Esophagus squamous epithelium (tissue), 5 donors: ENCODE measurements around the gene GGCT. TPM values are rescaled to one million over a fixed set of nuclear protein-coding genes. Genes with fewer than 3 reads are reported as not detected.

Experiments used
- DNase-seq: peaks from one replicate; lab custom pipeline; 2025; lab: John Stamatoyannopoulos, UW
- H3K27ac ChIP-seq, 4 donors: fragments of 200-600 bp; sonication (generic); one replicate each; pipeline ENCODE4 v1.5.1; 2016 to 2019; ENCODE audit warnings: mild to moderate bottlenecking in 1 of 4
- H3K27me3 ChIP-seq, 4 donors: fragments of 200-600 bp; sonication (generic); 1 replicate in 3 of 4; 2 replicates in 1 of 4; pipeline versions ENCODE4 v1.5.1 to v1.6.0; 2017 to 2021; ENCODE audit warnings: antibody characterized with exemption in 1 of 4
- H3K36me3 ChIP-seq, 3 donors: fragments of 200-600 bp; sonication (generic); one replicate each; pipeline ENCODE4 v1.5.1; 2016 to 2019
- H3K4me1 ChIP-seq, 3 donors: fragments of 200-600 bp; sonication (generic); one replicate each; pipeline ENCODE4 v1.5.1; 2017 to 2019
- H3K4me3 ChIP-seq, 4 donors: fragments of 200-600 bp; sonication (generic); 1 replicate in 3 of 4; 2 replicates in 1 of 4; pipeline ENCODE4 v1.5.1; 2016 to 2019; ENCODE audit warnings: mild to moderate bottlenecking in 2 of 4, moderate library complexity in 1 of 4
- H3K9me3 ChIP-seq, 3 donors: fragments of 200-600 bp; sonication (generic); one replicate each; pipeline ENCODE4 v1.5.1; 2016 to 2019
- CTCF ChIP-seq, 6 experiments: fragments of 450-650 bp in 4 of 6; fragments of 200-600 bp in 2 of 6; sonication (generic) in 2 of 6; IDR thresholded peaks; one replicate each; pipeline ENCODE4 v1.5.1; 2016 to 2019; ENCODE audit warnings: antibody characterized with exemption in 6 of 6, mild to moderate bottlenecking in 4 of 6, moderate library complexity in 4 of 6
- POLR2A ChIP-seq, 4 donors: fragments of 450-650 bp; IDR thresholded peaks; one replicate each; pipeline ENCODE4 v1.6.1; 2017; ENCODE audit warnings: antibody characterized with exemption in 4 of 4, mild to moderate bottlenecking in 4 of 4, moderate library complexity in 3 of 4
- WGBS, 2 donors: methylation state at CpG; one replicate each; pipeline ENCODE4 v1.1.5; 2018; 5-methylcytosine and 5-hydroxymethylcytosine counted together
- intact Hi-C: fragments of 100-400 bp; cut with DNase I; formaldehyde crosslinking; loops from one replicate; pipeline ENCODE4 v1.15.0; 2022
- total RNA-seq, 4 donors: library from RNA; depleted of rRNA; stranded (reverse); fragments of >200 nt; gene quantifications; one replicate each; pipeline ENCODE4 v1.1.0, GENCODE V29; 2016
- donor health status: DM: yes; HTN: yes; CAD: no.

The GGCT gene
- total RNA-seq, 4 donors from 2014 or later: 42.3 to 74.9 (median 63.9) TPM

GRCh38 chr7:30472081-30472783 is 32.4 kb downstream of the GGCT start:
- Histone ChIP-seq H3K4me1 (peaks cover 34 to 97% (median 69%) of the 10 kb centered on the region in 3 donors), H3K27me3 (no peaks in the 10 kb centered on the region), H3K4me3 (no peak overlapping the region), H3K9me3 (no peaks in the 10 kb centered on the region), H3K27ac (peak overlapping the region; percentile 16 to 85 (median 81)), H3K36me3 (peaks cover 0 to 11% (median 0%) of the 10 kb centered on the region in 3 donors)
- DNase-seq: no peak
- TF ChIP-seq POLR2A (IDR thresholded peaks at IDR 0.05): no peak
- TF ChIP-seq CTCF (IDR thresholded peaks at IDR 0.05): no peak
- intact Hi-C loops: no loop called here
- 51 to 74% methylated on average over 4 of the region's 4 CpGs for WGBS, 2 donors

- WGBS, 2 donors: 42% methylated on average over 2 of the region's 2 CpGs; no CpG with 5 or more reads in 1 of the 2 donors
- TF ChIP-seq CTCF (IDR thresholded peaks at IDR 0.05) (no peak), POLR2A (IDR thresholded peaks at IDR 0.05) (no peak)
- peaks cover 26 to 97% (median 63%) of the 10 kb centered on the region in 3 donors for H3K4me1 ChIP-seq
- H3K4me3 ChIP-seq: no peak overlapping the region
- DNase-seq: no peak
- intact Hi-C loops: no loop called here
- no peaks in the 10 kb centered on the region for H3K9me3 ChIP-seq
- peaks cover 0 to 11% (median 0%) of the 10 kb centered on the region in 3 donors for H3K36me3 ChIP-seq
- no peaks in the 10 kb centered on the region for H3K27me3 ChIP-seq
- H3K27ac ChIP-seq: peak overlapping the region; percentile 53 to 85 (median 81)
Observed at GRCh38 chr7:30471205-30471604, 33.4 kb downstream of the GGCT start.

GRCh38 chr7:30470771-30471170 is 33.9 kb downstream of the GGCT start:
- DNase-seq: no peak
- no peaks in the 10 kb centered on the region for H3K9me3 ChIP-seq
- peak overlapping the region; percentile 53 to 85 (median 81) for H3K27ac ChIP-seq
- H3K4me1 ChIP-seq: peaks cover 28 to 98% (median 66%) of the 10 kb centered on the region in 3 donors
- H3K36me3 ChIP-seq: peaks cover 0 to 9% (median 0%) of the 10 kb centered on the region in 3 donors
- H3K4me3 ChIP-seq: no peak overlapping the region
- intact Hi-C loops: no loop called here
- no peak for TF ChIP-seq CTCF (IDR thresholded peaks at IDR 0.05)
- no peak for TF ChIP-seq POLR2A (IDR thresholded peaks at IDR 0.05)
- H3K27me3 ChIP-seq: no peaks in the 10 kb centered on the region
- 8 to 13% methylated on average over 6 of the region's 6 CpGs for WGBS, 2 donors

GRCh38 chr7:30470163-30470770 is 34.4 kb downstream of the GGCT start:
- WGBS, 2 donors: 66 to 71% methylated on average over 14 of the region's 14 CpGs
- H3K36me3 ChIP-seq: peaks cover 0 to 5% (median 0%) of the 10 kb centered on the region in 3 donors
- H3K4me3 ChIP-seq: peak overlapping the region in 1 of 4 donors; percentile 27
- peak overlapping the region; percentile 63 to 85 (median 81) for H3K27ac ChIP-seq
- H3K9me3 ChIP-seq: no peaks in the 10 kb centered on the region
- no peaks in the 10 kb centered on the region for H3K27me3 ChIP-seq
- peaks cover 30 to 98% (median 62%) of the 10 kb centered on the region in 3 donors for H3K4me1 ChIP-seq
- intact Hi-C loops: no loop called here
- no peak for TF ChIP-seq CTCF (IDR thresholded peaks at IDR 0.05)
- TF ChIP-seq POLR2A (IDR thresholded peaks at IDR 0.05): no peak
- DNase-seq: no peak

GRCh38 chr7:30469303-30469702 is 35.3 kb downstream of the GGCT start:
- no peak for DNase-seq
- Histone ChIP-seq H3K36me3 (peaks cover 0 to under 1% (median 0%) of the 10 kb centered on the region in 3 donors), H3K27ac (peak overlapping the region; percentile 63 to 85 (median 81)), H3K27me3 (no peaks in the 10 kb centered on the region), H3K4me3 (peak overlapping the region in 2 of 4 donors; percentile 1 to 27), H3K4me1 (peaks cover 30 to 100% (median 64%) of the 10 kb centered on the region in 3 donors), H3K9me3 (no peaks in the 10 kb centered on the region)
- TF ChIP-seq POLR2A (IDR thresholded peaks at IDR 0.05) (no peak), CTCF (IDR thresholded peaks at IDR 0.05) (peak in 4 of 6 experiments; percentile 14 to 37 (median 26))
- intact Hi-C loops: no loop called here
- WGBS, 2 donors: 19 to 27% methylated on average over 2 to 5 of the region's 5 CpGs
